ENCODE results near the gene HABP4. TPM values are rescaled to one million over a fixed set of nuclear protein-coding genes. Genes with fewer than 3 reads are reported as not detected.

Gene HABP4
- total RNA-seq, 2 experiments from 2014 or later: 7.3 to 7.9 TPM

- H3K36me3 Mint-ChIP-seq (ENCODE audit: low read depth): peaks cover 17% of the 10 kb centered on the region
These were observed 43.1 kb downstream of the HABP4 start for GRCh38 chr9:96492993-96493531.

GRCh38 chr9:96493757-96494156, 43.8 kb downstream of the HABP4 start:
- DNase-seq: no peak
- CTCF ChIA-PET: no interaction called here
- Mint-ChIP-seq H3K4me1 (ENCODE audit: low read depth) (peaks cover 12% of the 10 kb centered on the region), H3K4me3 (no peak overlapping the region), H3K9me3 (no peaks in the 10 kb centered on the region), H3K27me3 (ENCODE audit: low read depth) (no peaks in the 10 kb centered on the region), H3K27ac (no peak overlapping the region), H3K36me3 (ENCODE audit: low read depth) (peaks cover 13% of the 10 kb centered on the region)
- intact Hi-C loops (cut with micrococcal nuclease): no loop called here

More at GRCh38 chr9:96492993-96493531, 43.1 kb downstream of the HABP4 start:
- Mint-ChIP-seq H3K27ac (no peak overlapping the region), H3K27me3 (ENCODE audit: low read depth) (no peaks in the 10 kb centered on the region), H3K4me1 (ENCODE audit: low read depth) (peaks cover 12% of the 10 kb centered on the region), H3K9me3 (no peaks in the 10 kb centered on the region), H3K4me3 (no peak overlapping the region)
- intact Hi-C loops (cut with micrococcal nuclease): no loop called here
- no peak for DNase-seq
- CTCF ChIA-PET: no interaction called here

DNA sequence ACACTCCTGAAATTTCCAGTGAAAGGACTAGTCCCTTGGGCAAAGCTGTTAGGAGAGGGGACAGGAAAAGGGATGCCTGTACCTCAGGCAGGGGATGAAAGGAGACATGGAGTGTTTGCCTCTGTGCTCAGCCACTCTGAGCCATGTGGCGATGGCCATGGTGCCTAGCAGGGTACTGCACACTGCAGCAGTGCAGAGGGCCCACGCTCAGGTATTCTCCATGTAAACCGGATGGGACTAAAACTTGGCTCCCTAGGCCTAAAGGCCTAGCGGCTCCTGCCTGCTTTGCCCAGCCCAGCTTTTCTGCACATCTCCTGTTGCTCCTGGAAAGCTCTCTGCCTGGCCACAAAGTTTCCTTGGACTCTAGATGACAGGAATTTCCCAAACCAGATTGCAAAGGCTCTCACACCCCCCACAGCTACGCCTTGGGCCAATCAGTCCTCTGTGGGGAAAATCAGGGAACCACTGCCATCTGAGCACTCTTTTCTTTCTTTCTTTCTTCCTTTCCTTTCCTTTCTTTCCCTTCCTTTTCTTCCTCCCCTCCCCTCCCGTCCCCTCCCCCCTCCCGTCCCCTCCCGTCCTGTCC, 44.3 kb downstream of the HABP4 start:
- Mint-ChIP-seq H3K27me3 (ENCODE audit: low read depth) (no peaks in the 10 kb centered on the region), H3K9me3 (no peaks in the 10 kb centered on the region), H3K4me1 (ENCODE audit: low read depth) (peaks cover 12% of the 10 kb centered on the region), H3K36me3 (ENCODE audit: low read depth) (peaks cover 9% of the 10 kb centered on the region), H3K27ac (no peak overlapping the region), H3K4me3 (no peak overlapping the region)
- intact Hi-C loops (cut with micrococcal nuclease): no loop called here
- DNase-seq: no peak
- CTCF ChIA-PET: no interaction called here

- CTCF ChIA-PET: no interaction called here
- no peaks in the 10 kb centered on the region for H3K9me3 Mint-ChIP-seq
- H3K27me3 Mint-ChIP-seq (ENCODE audit: low read depth): no peaks in the 10 kb centered on the region
- intact Hi-C loops (cut with micrococcal nuclease): no loop called here
- H3K4me3 Mint-ChIP-seq: no peak overlapping the region
- peaks cover 2% of the 10 kb centered on the region for H3K36me3 Mint-ChIP-seq (ENCODE audit: low read depth)
- DNase-seq: no peak
- peaks cover 12% of the 10 kb centered on the region for H3K4me1 Mint-ChIP-seq (ENCODE audit: low read depth)
- H3K27ac Mint-ChIP-seq: no peak overlapping the region
These were observed 45.4 kb downstream of the HABP4 start for GRCh38 chr9:96495341-96495740.

DNA sequence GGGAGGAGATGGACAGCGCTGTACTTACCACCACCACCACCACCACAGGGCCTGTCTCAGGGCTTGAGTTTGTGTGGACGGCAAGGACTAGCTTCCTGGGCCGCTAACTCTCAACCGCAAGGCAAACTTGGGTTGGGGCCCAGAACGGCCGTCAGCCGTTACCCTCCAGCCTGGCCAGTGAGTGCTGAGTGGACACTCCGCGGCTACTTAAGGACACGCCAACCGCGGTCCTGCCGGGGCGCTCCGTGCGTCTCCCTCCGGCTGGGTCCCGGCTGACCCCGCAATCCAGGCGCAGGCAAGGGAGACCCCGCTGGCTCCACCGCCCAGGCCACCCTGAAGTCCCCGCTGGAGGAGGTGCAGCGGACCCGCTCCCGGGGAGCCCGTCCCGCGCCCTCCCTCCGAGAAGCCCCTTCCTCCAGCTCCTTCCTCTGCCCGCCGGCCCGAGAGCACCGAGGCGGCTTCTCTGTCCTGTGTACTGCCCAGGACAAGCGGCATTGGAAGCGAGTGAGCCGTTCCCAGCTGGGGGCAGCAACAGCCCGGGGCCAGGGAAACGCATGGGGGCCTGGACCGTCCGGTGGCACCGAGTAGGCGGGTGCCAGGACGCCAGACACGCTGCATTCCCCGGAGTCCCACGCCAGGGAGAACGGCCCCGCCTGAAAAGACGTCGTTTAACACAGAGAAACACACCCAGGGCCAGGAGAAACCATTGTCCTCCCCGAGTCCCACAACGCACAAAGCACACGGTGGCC, 46.6 kb downstream of the HABP4 start:
- Mint-ChIP-seq H3K27ac (no peak overlapping the region), H3K9me3 (no peaks in the 10 kb centered on the region), H3K4me1 (ENCODE audit: low read depth) (peaks cover 4% of the 10 kb centered on the region), H3K27me3 (ENCODE audit: low read depth) (no peaks in the 10 kb centered on the region), H3K36me3 (ENCODE audit: low read depth) (peaks cover 2% of the 10 kb centered on the region), H3K4me3 (no peak overlapping the region)
- DNase-seq: no peak
- CTCF ChIA-PET: no interaction called here
- intact Hi-C loops (cut with micrococcal nuclease): no loop called here

DNA sequence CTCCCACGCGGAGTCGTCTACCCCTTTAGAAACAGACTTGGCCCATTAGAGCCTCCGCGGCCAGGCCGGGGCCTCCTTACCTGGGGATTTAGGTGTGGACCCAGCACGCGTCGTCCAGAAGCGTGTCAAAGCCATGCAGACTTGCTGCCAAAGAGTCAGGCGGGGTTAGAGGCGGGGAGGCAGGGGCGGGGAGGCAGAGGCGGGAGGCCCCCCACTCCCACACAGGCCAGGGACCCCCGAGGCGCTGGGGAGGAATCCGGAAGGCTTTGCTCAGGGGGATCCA, 47.1 kb downstream of the HABP4 start:
- intact Hi-C loops (cut with micrococcal nuclease): no loop called here
- H3K36me3 Mint-ChIP-seq (ENCODE audit: low read depth): no peaks in the 10 kb centered on the region
- no peak overlapping the region for H3K4me3 Mint-ChIP-seq
- H3K27me3 Mint-ChIP-seq (ENCODE audit: low read depth): no peaks in the 10 kb centered on the region
- H3K27ac Mint-ChIP-seq: no peak overlapping the region
- DNase-seq: no peak
- no peaks in the 10 kb centered on the region for H3K4me1 Mint-ChIP-seq (ENCODE audit: low read depth)
- H3K9me3 Mint-ChIP-seq: no peaks in the 10 kb centered on the region
- CTCF ChIA-PET: no interaction called here

GRCh38 chr9:96498796-96499195, 48.8 kb downstream of the HABP4 start:
- Mint-ChIP-seq H3K4me1 (ENCODE audit: low read depth) (no peaks in the 10 kb centered on the region), H3K4me3 (no peak overlapping the region), H3K27ac (no peak overlapping the region), H3K9me3 (no peaks in the 10 kb centered on the region), H3K36me3 (ENCODE audit: low read depth) (no peaks in the 10 kb centered on the region), H3K27me3 (ENCODE audit: low read depth) (no peaks in the 10 kb centered on the region)
- CTCF ChIA-PET: interaction anchor here (1.1 kb wide), 1 partner anchor 77 kb away, joined by 4 read pairs; no protein-coding TSS in a partner anchor
- intact Hi-C loops (cut with micrococcal nuclease): no loop called here
- DNase-seq: no peak

DNA sequence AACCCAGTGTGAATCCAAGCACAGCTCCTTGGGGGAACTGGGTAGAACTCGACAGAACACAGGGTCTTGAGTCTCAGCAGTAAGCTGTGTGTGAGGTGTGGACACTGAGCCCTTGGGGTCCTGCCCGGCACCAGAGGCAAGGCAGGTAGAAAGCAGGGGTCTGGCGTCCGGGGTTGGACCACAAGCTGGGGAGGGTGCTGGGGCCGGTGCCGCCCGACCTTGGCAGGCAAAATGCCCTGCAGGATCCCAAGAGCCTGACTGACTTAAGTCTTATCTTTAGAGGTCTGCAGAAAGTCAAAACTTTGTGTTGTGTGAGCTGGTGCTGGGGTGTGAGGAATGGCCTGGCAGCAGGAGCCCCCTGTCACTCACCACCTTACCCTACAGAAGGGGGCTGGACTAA, 49.3 kb downstream of the HABP4 start:
- DNase-seq: no peak

DNA sequence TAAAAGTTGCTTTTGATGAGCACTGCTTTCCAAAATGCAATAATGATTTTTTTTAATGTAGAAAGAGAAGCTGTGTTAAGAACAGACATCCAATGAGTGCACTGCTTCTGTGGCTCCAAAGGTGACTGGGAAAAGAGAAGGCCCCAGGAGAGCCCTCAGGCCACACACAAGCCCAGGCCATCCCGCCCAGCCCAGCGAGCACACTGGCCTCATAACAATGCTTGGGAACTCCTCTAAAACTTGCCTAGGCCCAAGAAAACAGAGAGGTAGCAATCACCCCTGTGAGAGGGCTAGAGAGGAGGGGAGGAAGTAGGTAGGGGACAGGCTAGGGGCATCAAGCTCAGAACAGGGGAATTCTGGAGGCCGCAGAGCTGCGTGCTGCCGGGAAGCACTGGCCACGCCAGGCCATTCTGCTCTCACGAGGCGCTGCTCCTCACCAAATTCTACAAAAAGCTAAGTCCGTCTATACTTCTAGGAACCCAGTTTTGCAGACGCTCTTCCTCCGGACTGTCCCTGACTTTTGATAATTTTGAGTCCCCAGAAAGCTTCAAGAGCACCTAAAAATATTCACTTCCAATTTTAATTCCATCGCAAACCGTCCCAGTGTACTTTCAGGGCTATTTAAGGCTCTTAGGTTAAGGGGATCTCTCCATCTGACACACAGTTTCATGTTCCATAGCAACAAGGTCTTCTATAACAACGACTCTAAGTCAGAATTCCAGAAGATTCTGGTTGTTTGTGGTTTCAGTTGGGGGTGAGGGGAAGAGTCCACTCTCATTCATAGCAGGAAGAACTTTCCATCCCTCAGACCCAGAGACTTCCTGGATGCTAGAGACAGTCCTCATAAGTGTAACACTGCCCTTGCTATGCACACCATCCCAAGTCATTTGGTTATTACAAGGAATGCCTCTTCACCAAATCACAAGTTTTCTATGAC, 51.0 kb downstream of the HABP4 start:
- DNase-seq: no peak
- intact Hi-C loops (cut with micrococcal nuclease): no loop called here
- H3K27me3 Mint-ChIP-seq (ENCODE audit: low read depth): no peaks in the 10 kb centered on the region
- CTCF ChIA-PET: interaction anchor here (0.6 kb wide), 1 partner anchor 956 kb away, joined by 4 read pairs; no protein-coding TSS in a partner anchor
- no peaks in the 10 kb centered on the region for H3K4me1 Mint-ChIP-seq (ENCODE audit: low read depth)
- no peak overlapping the region for H3K27ac Mint-ChIP-seq
- H3K9me3 Mint-ChIP-seq: no peaks in the 10 kb centered on the region
- peaks cover 2% of the 10 kb centered on the region for H3K36me3 Mint-ChIP-seq (ENCODE audit: low read depth)
- H3K4me3 Mint-ChIP-seq: no peak overlapping the region

More for the DNA sequence above, 49.3 kb downstream of the HABP4 start:
- CTCF ChIA-PET: no interaction called here
- H3K4me3 Mint-ChIP-seq: no peak overlapping the region
- no peak overlapping the region for H3K27ac Mint-ChIP-seq
- H3K27me3 Mint-ChIP-seq (ENCODE audit: low read depth): no peaks in the 10 kb centered on the region
- H3K36me3 Mint-ChIP-seq (ENCODE audit: low read depth): peaks cover 1% of the 10 kb centered on the region
- intact Hi-C loops (cut with micrococcal nuclease): no loop called here
- H3K9me3 Mint-ChIP-seq: no peaks in the 10 kb centered on the region
- no peaks in the 10 kb centered on the region for H3K4me1 Mint-ChIP-seq (ENCODE audit: low read depth)

- DNase-seq: no peak
- H3K27me3 Mint-ChIP-seq (ENCODE audit: low read depth): no peaks in the 10 kb centered on the region
- H3K4me1 Mint-ChIP-seq (ENCODE audit: low read depth): no peaks in the 10 kb centered on the region
- CTCF ChIA-PET: interaction anchor here (0.6 to 0.7 kb wide), 2 partner anchors 957 to 1430 kb away, joined by 4 read pairs; no protein-coding TSS in a partner anchor
- intact Hi-C loops (cut with micrococcal nuclease): no loop called here
- H3K27ac Mint-ChIP-seq: no peak overlapping the region
- no peak overlapping the region for H3K4me3 Mint-ChIP-seq
- no peaks in the 10 kb centered on the region for H3K9me3 Mint-ChIP-seq
- peaks cover 2% of the 10 kb centered on the region for H3K36me3 Mint-ChIP-seq (ENCODE audit: low read depth)
These were observed 51.9 kb downstream of the HABP4 start for GRCh38 chr9:96501633-96502538.

GRCh38 chr9:96502539-96503373, 52.8 kb downstream of the HABP4 start:
- Mint-ChIP-seq H3K27ac (no peak overlapping the region), H3K4me1 (ENCODE audit: low read depth) (no peaks in the 10 kb centered on the region), H3K36me3 (ENCODE audit: low read depth) (peaks cover 2% of the 10 kb centered on the region), H3K9me3 (no peaks in the 10 kb centered on the region), H3K4me3 (no peak overlapping the region), H3K27me3 (ENCODE audit: low read depth) (no peaks in the 10 kb centered on the region)
- CTCF ChIA-PET: no interaction called here
- intact Hi-C loops (cut with micrococcal nuclease): no loop called here
- no peak for DNase-seq
